HG02623 (cell line): ENCODE measurements around the gene RNASEH2C.
A peak's percentile ranks its signal among the peaks of the same experiment; 100 is the strongest.
"Not testable (repeated sequence)": the region's sequence is repeated elsewhere in the genome, so short reads cannot be mapped to it uniquely, and the experiment has no call there.

ENCODE experiments used
- ATAC-seq: cut with Tn5 transposase; IDR thresholded peaks from one replicate; pipeline ENCODE4 v1.9.1; 2021; ENCODE audit warnings: moderate library complexity; ENCODE audit not compliant: unreplicated experiment

The RNASEH2C gene

DNA sequence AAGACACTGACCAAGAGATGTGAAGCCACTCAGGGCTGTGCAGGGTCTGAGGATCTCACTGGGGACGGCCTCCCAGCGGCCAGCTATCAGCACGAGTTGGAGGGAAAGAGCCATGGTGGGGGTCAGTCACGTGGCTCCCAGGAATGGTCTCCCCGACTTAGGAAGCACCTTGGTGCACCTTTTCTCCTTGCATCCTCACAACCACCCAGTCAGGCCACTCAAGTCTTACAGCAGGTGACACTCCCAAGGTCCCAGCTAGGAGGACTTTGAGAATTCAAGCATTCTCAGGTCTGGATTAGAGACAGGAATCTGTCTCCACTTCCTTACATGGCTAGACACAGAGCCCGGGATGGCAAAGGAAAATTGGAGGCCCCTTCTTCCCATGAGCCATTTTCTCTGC lies 2.7 kb downstream of the RNASEH2C start:
- ATAC-seq, result no peak

GRCh38 chr11:65716774-65717405 lies 3.7 kb downstream of the RNASEH2C start:
- ATAC-seq, result no peak

- no peak for ATAC-seq
Measured at GRCh38 chr11:65716302-65716701, 4.3 kb downstream of the RNASEH2C start.

DNA sequence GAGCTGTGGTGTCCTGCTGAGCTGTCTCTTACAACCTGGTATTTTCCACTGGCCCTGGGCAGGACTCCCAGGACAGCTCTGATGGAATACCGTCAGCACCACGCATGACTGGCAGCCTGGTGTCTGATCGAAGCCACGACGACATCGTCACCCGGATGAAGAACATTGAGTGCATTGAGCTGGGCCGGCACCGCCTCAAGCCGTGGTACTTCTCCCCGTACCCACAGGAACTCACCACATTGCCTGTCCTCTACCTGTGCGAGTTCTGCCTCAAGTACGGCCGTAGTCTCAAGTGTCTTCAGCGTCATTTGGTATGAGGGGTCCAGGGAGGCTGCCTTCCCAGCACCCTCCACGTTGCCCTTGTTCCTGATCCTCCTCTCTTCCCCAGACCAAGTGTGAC lies 6.2 kb downstream of the RNASEH2C start:
- ATAC-seq, result no peak

- no peak for ATAC-seq
Measured at GRCh38 chr11:65713212-65713969, 7.2 kb downstream of the RNASEH2C start.

- no peak for ATAC-seq
Measured at GRCh38 chr11:65712633-65713076, 7.9 kb downstream of the RNASEH2C start.

DNA sequence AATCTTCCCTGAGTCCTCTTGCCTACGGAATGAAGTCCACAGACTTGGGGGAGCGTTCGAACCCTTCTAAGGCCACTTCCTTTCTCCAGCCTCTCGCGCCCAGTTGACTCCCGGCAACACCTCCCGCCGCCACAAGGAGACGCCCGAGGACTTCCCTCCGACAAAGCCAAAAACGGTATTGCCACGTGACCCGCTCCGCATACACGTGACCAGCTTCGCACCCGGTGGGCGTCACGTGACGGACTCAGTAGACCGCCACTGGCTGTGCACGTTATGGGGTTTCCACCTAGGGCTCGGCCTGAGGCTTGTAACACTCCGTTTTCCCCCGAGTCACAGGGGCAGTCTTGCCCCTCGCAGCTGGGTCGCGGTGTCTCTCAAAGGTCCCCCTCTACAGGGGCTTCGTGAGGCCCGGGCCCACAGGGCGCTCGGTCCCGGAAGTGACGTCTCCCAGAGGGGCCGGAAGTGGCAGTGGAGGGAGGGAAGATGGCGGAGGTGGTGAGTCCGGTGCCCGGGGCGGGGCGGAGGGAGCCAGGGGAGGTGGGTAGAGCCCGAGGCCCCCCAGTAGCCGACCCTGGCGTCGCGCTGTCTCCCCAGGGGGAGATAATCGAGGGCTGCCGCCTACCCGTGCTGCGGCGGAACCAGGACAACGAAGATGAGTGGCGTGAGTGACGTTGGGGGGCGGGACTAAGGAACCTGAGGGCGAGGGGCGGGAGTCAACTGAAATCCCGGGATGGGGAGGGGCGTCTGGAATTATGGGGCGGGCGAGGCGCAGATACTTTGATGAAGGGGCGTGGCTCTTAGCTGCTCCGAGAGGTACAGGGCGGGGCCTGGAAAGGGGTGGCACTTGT lies 8.6 kb downstream of the RNASEH2C start, which contains the start of gene KAT5:
Gene KAT5, plus strand, starts transcription at position 468 of the 848 bp plus-strand sequence. Its CDS starts 16 bp downstream, at position 484.
- ATAC-seq, result peak; percentile 72

DNA sequence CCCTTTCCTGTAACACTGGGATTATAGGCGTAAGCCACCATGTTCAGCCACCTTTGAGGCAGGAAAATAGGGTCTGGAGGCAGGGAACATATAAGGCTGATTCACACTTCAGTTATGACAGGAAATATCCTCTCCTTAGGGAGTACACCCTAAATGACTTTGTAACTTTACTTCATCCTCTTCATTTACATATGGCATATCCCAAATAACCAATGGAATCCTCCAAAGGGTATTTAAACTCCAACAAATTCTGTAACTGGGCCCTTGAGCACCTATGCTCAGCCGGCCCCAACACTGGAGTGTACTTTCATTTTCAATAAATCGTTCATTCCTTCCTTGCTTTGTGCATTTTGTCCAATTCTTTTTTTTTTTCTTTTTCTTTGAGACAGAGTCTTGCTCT lies 10.2 kb downstream of the RNASEH2C start:
- no peak for ATAC-seq

GRCh38 chr11:65709661-65710060 lies 10.9 kb downstream of the RNASEH2C start:
- ATAC-seq, result no peak

DNA sequence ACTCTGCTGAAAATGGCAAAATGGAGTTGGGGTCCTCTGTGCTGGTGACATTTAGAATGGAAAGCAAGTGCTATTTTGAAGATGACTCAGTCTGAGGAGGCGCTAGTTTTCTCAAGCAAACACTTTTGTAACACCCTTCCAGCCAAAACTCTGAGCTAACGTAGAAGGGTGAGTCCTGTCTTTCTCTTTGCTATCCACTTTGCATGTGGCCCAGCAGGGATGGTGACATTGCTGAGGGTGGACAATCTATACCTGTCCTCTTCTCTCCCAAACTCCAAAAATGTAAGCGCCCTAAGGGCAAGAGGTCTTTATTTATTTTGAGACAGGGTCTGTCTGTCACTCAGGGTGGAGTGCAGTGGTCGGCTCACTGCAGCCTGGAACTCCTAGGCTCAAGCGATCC lies 12.1 kb downstream of the RNASEH2C start:
- no peak for ATAC-seq

- not testable (repeated sequence) for ATAC-seq
Measured at GRCh38 chr11:65707002-65707401, 13.6 kb downstream of the RNASEH2C start.

GRCh38 chr11:65706303-65706763 lies 14.3 kb downstream of the RNASEH2C start:
- ATAC-seq, result not testable (repeated sequence)

DNA sequence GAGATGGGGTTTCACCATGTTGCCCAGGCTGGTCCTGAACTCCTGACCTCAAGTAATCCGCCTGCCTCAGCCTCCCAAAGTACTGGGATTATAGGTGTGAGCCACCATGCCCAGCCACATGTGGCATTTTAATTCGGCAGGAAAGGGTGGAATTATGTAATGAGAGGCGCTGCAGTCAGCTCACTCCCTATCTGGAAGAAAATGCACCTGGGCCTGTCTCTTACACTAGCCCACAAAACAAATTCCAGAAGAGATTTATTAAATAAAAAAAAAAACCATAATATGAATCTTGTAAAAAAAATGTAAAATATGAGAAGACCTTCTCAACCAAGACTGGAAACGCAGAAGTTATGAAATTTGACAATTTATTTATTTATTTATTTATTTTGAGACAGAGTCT lies 16.8 kb downstream of the RNASEH2C start:
- no peak for ATAC-seq

- no peak for ATAC-seq
Measured at GRCh38 chr11:65701686-65702085, 18.9 kb downstream of the RNASEH2C start.

DNA sequence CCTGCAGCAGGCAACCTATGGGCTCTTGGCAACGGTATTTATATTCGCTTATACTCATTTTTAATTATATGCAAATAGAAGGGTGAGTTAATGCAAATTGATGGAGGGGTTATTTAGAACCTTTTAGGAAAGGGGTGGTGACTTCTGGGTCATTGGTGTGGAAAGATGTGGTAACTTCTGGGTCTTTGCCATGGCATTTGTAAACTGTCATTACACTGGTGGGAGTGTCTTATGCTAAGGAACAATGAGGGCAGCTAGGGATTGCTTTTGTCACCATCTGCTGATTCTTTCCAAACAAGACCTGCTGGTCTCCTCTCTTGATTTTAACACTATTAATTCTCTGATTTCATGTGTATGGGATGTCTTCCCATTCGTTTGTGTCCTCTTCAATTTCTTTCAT lies 20.2 kb downstream of the RNASEH2C start:
- no peak for ATAC-seq

GRCh38 chr11:65699306-65699705 lies 21.3 kb downstream of the RNASEH2C start:
- no peak for ATAC-seq

DNA sequence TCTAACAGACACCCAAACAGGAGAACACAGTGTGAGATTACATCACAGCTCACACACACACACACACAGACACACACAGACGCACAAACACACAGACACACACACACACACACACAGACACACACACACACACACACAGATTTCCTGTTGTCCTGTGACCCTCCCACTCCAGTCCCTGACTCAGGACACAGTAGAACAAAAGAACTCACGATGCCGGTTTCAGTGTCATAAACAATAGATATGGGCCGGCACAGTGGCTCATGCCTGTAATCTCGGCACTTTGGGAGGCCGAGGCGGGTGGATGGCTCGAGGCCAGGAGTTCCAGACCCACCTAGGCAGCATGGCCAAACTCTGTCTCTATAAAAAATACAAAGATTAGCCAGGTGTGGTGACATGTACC lies 22.4 kb downstream of the RNASEH2C start:
- ATAC-seq, result no peak

GRCh38 chr11:65696802-65697552 lies 23.6 kb downstream of the RNASEH2C start:
- ATAC-seq, result no peak

GRCh38 chr11:65695459-65696241 lies 24.9 kb downstream of the RNASEH2C start:
- ATAC-seq, result no peak

GRCh38 chr11:65692367-65692766 lies 28.2 kb downstream of the RNASEH2C start:
- no peak for ATAC-seq
